Measurements from ENCODE around the gene BCKDHA. TPM values are rescaled to one million over a fixed set of nuclear protein-coding genes. Genes with fewer than 3 reads are reported as not detected.
"Not testable (repeated sequence)": the region's sequence is repeated elsewhere in the genome, so short reads cannot be mapped to it uniquely, and the experiment has no call there.

Gene BCKDHA
- total RNA-seq, 4 donors from 2014 or later = 80.8 to 115 (median 84.1) TPM

- peaks cover 23 to 34% of the 10 kb centered on the region in 2 donors for H3K4me1 ChIP-seq
- peak overlapping the region; percentile 70 to 89 (median 76) for H3K27ac ChIP-seq
- ATAC-seq (peak; percentile 52 to 84), DNase-seq (peak in 1 of 2 donors; percentile 75)
- H3K4me3 ChIP-seq = no peak overlapping the region
- in situ Hi-C loops (cut with MboI; ENCODE audit: low sequenced_read_pairs in 4 of 4) = no loop called here
- no peaks in the 10 kb centered on the region for H3K9me3 ChIP-seq
- H3K27me3 ChIP-seq = no peaks in the 10 kb centered on the region
- intact Hi-C loops (cut with DNase I; ENCODE audit: low total_unique reads) = no loop called here
- peaks cover 0 to 15% of the 10 kb centered on the region in 2 donors for H3K36me3 ChIP-seq
- TF ChIP-seq CTCF (IDR thresholded peaks at IDR 0.05 in 4 of 5, conservative IDR thresholded peaks at IDR 0.05 in 1 of 5) (peak; percentile 14 to 41 (median 24)), POLR2A (IDR thresholded peaks at IDR 0.05) (no peak)
These were observed 34.1 kb downstream of the BCKDHA start for GRCh38 chr19:41431426-41432386.

DNA sequence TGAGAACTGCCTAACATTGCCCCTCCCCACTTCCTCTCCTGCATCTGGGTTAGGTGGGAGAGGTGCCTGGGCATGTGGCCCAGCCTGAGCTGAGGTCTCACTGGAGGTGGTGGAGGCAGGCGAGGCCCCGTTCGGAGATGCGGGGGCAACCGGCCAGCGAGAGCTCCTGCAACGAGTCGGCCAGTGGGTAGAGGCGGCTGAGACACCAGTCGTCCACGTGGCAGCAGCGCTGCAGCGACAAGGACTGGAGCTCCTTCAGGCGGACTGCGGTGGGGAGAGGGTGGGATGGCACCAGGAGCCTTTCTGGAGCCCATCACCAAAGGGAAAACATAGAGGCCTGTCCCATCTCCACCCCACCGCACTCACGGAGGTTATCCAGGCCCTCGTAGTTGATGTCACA lies 35.6 kb downstream of the BCKDHA start:
- Histone ChIP-seq H3K9me3 (no peaks in the 10 kb centered on the region), H3K36me3 (peaks cover 0 to 30% of the 10 kb centered on the region in 2 donors), H3K4me1 (peaks cover 15 to 23% of the 10 kb centered on the region in 2 donors), H3K4me3 (no peak overlapping the region), H3K27me3 (no peaks in the 10 kb centered on the region), H3K27ac (peak overlapping the region in 1 of 4 donors; percentile 43)
- DNase-seq (no peak), ATAC-seq (no peak)
- TF ChIP-seq CTCF (IDR thresholded peaks at IDR 0.05 in 4 of 5, conservative IDR thresholded peaks at IDR 0.05 in 1 of 5) (no peak), POLR2A (IDR thresholded peaks at IDR 0.05) (no peak)
- in situ Hi-C loops (cut with MboI; ENCODE audit: low sequenced_read_pairs in 4 of 4) = no loop called here
- intact Hi-C loops (cut with DNase I; ENCODE audit: low total_unique reads) = no loop called here

DNA sequence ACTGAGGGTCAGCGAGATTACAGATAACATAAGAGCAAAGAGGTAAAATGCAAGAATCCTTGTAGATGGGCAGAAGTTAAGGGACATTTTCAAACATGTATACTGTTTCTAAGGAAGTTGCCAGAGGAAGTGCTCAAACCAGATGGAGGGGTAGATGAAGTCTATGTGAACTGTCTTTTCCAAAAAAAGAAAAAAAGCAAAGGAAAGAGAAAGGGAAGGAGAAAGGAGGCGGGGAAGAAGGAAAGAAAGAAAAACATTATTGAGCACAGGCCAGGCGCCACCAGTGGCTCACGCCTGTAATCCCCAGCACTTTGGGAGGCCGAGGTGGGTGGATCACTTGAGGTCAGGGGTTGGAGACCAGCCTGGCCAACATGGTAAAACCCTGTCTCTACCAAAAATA lies 36.8 kb downstream of the BCKDHA start:
- Histone ChIP-seq H3K36me3 (peaks cover 0 to 30% of the 10 kb centered on the region in 2 donors), H3K4me1 (peaks cover 23 to 31% of the 10 kb centered on the region in 2 donors), H3K4me3 (no peak overlapping the region), H3K9me3 (no peaks in the 10 kb centered on the region), H3K27me3 (no peaks in the 10 kb centered on the region), H3K27ac (no peak overlapping the region)
- intact Hi-C loops (cut with DNase I; ENCODE audit: low total_unique reads) (no loop called here), in situ Hi-C loops (cut with MboI; ENCODE audit: low sequenced_read_pairs in 4 of 4) (no loop called here)
- TF ChIP-seq POLR2A (IDR thresholded peaks at IDR 0.05) = no peak
- no peak for TF ChIP-seq CTCF (IDR thresholded peaks at IDR 0.05 in 4 of 5, conservative IDR thresholded peaks at IDR 0.05 in 1 of 5)
- ATAC-seq = no peak
- no peak for DNase-seq

- in situ Hi-C loops (cut with MboI; ENCODE audit: low sequenced_read_pairs in 4 of 4); H3K9me3 ChIP-seq; ATAC-seq; DNase-seq; H3K27me3 ChIP-seq; H3K4me3 ChIP-seq; H3K27ac ChIP-seq: not testable (repeated sequence)
- H3K4me1 ChIP-seq = peaks cover 23 to 32% of the 10 kb centered on the region in 2 donors
- peaks cover 0 to 30% of the 10 kb centered on the region in 2 donors for H3K36me3 ChIP-seq
- intact Hi-C loops (cut with DNase I; ENCODE audit: low total_unique reads) = loop anchor here (5.0 kb wide), 2 partner anchors 173 to 683 kb away; partner anchors contain the start of genes ACTMAP, HNRNPUL1 and SNRPA
These were observed 37.8 kb downstream of the BCKDHA start for GRCh38 chr19:41435376-41435775.

All from gastrocnemius medialis (tissue), 4 donors.